SKM-1 (cell line): ENCODE results near the gene TATDN3.
"Not testable (repeated sequence)": the region's sequence is repeated elsewhere in the genome, so short reads cannot be mapped to it uniquely, and the experiment has no call there.

Experiments
- DNase-seq: peaks from one replicate; lab custom pipeline; 2025; ENCODE audit not compliant: unreplicated experiment; lab: John Stamatoyannopoulos, UW

TATDN3 gene

DNA sequence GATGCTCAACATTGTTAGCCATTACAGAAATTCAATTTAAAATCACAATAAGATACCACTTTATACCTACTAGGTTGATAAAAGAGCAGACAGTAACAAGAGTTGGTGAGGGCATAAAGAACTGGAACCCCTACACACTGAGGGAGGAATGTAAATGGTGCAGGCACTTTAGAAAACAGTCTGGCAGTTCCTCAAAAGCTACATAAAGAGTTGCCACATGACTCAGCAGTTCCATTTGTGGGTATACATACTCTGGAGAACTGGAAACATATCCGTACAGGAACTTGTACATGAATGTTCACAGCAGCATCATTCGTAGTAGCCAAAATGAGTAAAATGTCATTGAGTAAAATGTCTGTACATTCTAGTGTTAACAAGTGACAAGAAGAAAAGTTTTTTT lies 17.1 kb upstream of the TATDN3 start:
- peak; percentile 63 for DNase-seq

DNA sequence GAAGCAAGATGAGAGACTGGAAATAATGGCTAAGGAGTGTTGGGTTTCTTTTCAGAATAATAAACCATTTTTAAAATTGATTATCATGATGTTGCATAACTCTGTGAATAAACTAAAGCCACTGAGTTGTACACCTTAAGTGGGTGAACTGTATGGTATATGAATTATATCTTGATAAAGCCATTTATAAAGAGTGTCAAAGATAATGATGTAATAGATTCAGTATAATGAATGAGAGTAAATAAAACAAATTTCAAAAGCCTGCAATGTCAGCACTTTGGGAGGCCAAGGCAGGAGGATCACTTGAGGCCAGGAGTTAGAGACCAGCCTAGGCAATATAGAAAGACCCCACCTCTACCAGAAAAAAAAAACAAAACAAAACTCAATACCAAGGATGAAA lies 16.5 kb upstream of the TATDN3 start:
- no peak for DNase-seq

DNA sequence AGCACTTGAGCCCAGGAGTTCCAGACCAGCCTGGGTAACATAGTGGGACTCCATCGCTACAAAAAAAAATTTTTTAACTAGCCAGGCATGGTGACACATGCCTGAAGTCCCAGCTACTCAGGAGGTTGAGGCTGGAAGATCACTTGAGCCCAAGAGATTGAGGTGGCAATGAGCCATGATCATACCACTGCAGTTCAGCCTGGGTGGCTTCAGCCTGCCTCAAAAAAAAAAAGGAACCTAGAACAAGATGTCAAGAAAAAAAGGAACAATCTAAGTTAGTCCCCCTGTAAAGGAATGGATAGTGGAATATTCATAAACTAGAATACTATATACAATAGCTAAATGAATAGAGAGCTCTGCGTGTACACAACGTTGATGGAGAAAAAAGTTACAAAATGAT lies 14.5 kb upstream of the TATDN3 start:
- no peak for DNase-seq

DNA sequence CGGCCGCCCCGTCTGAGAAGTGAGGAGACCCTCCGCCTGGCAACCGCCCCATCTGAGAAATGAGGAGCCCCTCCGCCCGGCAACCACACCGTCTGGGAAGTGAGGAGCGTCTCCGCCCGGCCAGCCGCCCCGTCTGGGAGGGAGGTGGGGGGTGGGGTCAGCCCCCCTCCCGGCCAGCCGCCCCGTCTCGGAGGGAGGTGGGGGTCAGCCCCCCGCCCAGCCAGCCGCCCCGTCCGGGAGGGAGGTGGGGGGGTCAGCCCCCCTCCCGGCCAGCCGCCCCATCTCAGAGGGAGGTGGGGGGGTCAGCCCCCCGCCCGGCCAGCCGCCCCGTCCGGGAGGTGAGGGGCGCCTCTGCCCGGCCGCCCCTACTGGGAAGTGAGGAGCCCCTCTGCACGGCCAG lies 12.6 kb upstream of the TATDN3 start:
- not testable (repeated sequence) for DNase-seq

DNA sequence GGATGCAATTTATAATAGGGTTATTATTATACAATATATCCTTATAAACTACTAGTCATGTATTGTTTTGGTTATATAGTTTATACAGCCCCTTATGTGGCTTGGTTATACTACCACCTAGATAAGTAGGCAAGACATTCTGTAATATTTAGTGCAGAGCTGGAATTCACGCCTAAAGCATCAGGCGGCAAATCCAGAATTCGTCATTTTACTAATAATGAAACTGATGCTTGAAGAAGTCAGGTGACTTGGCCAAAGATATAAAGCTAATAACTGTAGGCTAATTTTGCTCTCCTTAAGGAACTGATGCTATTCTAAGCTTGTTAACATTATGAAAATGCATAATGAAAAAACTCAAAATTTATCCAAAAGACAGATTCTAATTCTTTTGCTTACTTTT lies 10.9 kb upstream of the TATDN3 start:
- DNase-seq, result no peak

DNA sequence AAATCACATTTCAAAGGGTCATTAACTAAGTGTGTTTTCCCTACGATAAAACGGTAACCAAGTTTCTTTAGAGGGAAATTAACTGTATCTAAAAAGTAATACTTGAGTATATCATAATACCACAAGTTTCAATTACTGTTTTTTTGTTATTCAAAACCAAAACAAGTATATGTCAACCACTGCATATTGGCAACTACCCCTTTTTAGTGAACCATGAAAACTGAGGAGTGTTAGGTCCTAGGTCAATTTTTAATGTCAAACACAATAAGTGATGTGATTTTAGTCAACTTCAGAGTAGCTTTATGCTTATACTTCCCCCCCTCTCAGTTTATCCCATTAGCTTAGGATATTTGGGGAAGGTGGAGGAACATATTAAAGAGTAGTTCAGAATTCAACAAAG lies 10.5 kb upstream of the TATDN3 start:
- no peak for DNase-seq

DNA sequence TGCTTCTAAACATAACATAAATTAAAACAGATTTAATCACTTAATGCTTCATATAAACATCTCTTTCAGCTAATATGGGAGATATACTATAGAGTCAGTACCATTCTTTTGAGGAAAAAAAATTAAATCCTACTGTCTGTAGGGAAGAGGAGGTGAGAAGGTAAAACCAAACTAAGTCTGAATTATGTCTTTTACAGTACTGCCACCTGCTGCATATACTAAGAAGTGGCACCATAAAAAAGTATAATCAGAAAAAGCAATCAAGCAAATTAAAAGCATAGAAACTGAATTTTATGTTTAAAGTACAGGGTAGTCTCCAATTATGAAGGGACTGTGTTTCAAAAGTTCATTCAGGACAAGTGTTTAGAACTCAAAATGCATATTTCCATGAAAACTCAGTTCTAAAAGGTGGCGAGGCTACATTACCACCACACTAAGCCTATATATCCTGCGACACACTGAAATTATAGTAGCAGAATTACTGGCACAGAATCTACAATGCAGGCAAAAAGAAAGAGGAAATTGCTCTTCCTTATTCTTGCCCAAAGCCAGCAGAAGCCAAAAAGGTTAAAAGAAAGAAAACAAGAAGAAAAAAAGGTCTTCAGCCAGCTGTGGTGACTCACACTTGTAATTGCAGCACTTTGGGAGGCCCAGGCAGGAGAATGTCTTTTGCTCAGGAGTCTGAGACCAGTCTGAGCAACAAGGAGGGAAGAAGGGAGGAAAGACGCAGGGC lies 9.1 kb upstream of the TATDN3 start:
- DNase-seq, result peak; percentile 43

GRCh38 chr1:212783976-212784375 lies 7.7 kb upstream of the TATDN3 start:
- no peak for DNase-seq

GRCh38 chr1:212785871-212786270 lies 5.8 kb upstream of the TATDN3 start:
- no peak for DNase-seq

DNA sequence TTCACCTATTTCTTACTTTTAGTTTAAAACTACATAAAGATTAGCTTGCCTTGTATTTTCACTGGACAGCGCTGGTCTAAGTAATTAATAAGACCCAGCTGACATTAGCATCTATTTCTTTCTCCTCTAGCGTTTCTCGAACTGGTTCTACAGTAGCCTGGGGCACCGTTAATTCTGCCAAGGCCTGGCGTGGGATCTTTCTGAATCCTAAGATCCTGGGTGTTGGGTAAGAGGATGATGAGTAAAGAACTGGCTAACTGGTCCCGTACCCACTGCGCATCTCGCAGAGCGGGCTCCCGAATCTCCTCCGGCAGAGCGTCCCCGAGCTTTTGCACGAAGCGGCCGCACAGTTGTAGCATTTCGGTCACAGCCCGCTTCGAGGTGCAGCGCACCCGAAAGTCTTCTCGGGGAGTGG lies 426 bp upstream of the TATDN3 start:
- DNase-seq, result peak; percentile 72

DNA sequence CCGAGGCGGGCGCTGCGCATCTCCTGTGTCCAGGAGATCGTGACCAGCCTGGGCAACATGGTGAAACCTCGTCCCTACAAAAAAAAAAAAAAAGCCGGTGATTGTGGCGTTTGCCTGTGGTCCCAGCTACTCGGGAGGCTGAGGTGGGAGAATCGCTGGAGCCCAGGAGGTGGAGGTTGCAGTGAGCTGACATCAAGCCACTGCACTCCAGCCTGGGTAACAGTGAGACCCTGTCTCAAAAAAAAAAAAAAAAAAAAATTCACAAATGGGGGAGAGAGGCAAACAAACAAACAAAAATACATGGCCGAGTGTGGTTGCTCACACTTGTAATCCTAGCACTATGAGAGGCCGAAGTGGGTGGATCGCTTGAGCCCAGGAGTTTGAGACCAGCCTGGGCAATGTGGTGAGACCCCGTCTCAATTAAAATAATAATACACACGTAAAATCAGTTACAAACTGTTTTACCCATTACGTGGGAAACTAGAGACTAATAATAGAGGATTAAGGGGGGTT lies 758 bp downstream of the TATDN3 start:
- no peak for DNase-seq

DNA sequence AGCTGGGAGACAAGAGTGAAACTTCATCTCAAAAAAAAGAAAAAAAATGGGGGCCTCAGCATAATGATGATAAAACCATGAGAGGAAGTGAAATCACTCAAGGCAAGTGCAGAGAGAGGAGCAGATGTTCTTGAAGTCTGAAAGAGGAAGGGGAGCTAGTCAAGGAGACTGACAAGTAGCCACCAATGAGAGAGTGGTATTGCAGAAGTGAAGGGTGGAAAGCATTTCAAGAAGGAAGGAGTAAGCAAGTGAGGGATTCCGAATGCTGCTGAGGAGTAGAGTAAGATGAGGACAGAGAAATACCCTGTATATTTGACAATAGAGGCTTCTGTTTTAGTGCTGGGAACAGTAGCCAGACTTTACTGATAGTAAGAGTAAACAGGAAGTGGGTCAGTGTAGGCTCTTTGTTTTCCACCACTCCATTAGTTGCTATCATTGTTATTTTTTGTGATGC lies 2.9 kb downstream of the TATDN3 start:
- peak; percentile 99 for DNase-seq

DNA sequence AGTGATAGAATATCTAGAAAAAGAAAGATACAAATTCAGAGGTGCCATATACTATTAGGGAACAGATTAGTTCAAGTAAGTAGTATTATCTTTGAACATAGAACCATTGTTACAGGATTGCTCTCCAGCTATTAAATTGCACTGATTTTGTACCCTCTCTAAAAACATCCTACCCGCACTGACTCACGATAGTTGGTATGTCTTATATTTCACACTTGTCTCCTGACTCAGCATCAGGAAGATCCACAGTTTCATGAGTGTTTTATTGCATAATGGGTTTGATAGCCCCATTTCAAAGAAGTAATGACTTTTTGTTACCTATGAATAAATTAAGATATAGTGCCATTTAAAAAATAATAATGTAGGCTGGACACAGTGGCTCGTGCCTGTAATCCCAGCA lies 6.0 kb downstream of the TATDN3 start:
- no peak for DNase-seq

DNA sequence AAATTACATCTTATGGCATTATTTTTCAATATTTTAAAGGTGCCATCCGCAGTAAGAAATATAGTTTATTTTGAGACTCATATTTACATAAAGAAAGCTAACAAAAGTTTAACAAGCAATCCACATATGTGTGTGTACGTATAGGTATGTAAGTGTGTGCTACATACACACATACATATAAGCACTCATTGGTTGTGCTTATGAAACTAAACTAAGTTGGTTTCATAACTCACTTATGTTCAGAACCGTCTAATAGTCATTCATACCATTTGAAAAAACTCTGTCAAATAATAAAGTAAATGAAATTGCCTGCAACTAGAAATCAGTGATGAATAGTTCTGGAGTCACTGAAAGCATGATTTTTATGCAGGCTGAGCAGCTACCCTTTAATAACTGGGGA lies 14.1 kb downstream of the TATDN3 start:
- no peak for DNase-seq

GRCh38 chr1:212814537-212815334 lies 23.0 kb downstream of the TATDN3 start:
- DNase-seq, result no peak

GRCh38 chr1:212816567-212817278 lies 25.0 kb downstream of the TATDN3 start:
- no peak for DNase-seq

DNA sequence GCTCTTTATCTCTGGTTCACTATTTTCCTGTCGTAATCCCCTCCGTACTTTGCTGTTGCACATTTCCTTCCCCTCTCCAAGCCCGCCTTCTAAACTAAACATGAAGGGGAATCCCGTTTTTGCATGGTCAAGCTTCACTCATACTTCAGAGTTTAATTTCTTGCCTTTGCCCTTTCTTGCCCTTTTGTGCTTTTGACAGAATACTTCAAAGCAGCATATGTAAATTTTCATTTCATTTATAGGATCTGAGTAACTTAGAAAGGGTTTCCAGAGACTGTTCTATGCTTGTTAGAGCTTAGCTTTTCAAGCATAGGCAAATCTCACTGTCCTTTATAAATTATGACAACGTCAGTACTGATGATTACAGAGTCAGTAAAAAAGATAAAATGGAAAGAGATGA lies 28.0 kb downstream of the TATDN3 start:
- DNase-seq, result peak; percentile 73

GRCh38 chr1:212820969-212821368 lies 29.3 kb downstream of the TATDN3 start:
- DNase-seq, result no peak

GRCh38 chr1:212822956-212823355 lies 31.3 kb downstream of the TATDN3 start:
- DNase-seq, result no peak

DNA sequence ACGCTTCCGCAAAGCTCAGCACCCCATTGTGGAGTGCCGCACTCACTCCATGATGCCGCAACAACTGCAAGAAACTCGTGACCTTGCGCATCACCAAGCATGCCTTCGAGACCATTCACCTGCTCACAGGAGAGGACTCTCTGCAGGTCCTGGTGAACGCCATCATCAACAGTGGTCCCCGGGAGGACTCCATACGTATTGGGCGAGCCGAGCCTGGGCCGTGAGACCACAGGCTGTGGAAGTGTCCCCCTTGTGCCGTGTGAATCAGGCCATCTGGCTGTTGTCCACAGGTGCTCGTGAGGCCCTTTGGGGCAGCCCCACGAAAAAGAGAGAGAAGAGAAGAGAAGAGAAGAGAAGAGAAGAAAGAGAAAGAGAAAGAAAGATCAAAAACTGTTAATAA lies 32.5 kb downstream of the TATDN3 start:
- DNase-seq, result no peak

DNA sequence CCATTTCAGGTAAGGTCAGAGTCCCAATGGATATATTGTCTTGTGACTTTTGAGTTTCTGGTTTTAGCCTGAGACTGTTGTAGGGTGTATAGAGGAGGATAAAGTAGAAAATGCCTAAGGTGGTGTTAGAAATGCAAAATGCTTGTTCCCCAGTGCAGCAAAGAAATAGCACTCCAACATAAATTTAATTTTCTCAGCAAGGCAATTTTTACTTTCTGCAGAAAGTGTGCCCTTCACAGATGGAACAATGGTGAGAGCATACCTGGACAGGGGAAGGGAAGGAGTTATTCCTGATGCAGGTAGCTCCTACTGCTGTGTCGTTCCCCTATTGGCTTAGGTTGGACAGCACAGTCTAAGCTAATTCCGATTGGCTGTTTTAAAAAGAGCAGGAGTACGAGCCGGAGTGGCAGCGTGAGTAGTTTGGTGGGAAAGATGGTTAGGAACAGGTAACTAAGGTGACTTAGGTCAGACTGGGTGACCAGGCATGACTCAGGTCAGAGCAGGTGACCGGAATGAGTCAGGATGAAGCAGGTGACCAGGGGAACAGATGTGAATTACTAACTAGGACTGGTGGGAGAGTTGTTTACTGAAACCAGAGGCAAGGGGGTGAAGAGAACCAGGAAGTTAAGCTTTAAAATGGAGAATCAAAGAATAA lies 34.2 kb downstream of the TATDN3 start:
- DNase-seq, result no peak
